H1 (cell line): Measurements from ENCODE around the gene LANCL1. TPM values are rescaled to one million over a fixed set of nuclear protein-coding genes. Genes with fewer than 3 reads are reported as not detected.

ENCODE experiments used
- CTCF ChIA-PET: fragments of 300-600 bp; sonication (Branson Sonifier 250); formaldehyde crosslinking; loops from one replicate; lab custom pipeline; 2021; ENCODE audit not compliant: partially characterized antibody; lab: Charles Lee
- POLR2A ChIA-PET: fragments of 300-600 bp; sonication (Branson Sonifier 250); formaldehyde crosslinking; loops from one replicate; lab custom pipeline; 2021; ENCODE audit warnings: inconsistent platforms; ENCODE audit not compliant: partially characterized antibody; lab: Charles Lee
- DNase-seq, 2 experiments: peaks; one replicate each; pipeline versions ENCODE4 v3.0.0 to v3.0.0-alpha.2; 2010 to 2022; ENCODE audit warnings: low spot score in 2 of 2, low read depth in 1 of 2, mixed read lengths in 1 of 2
- FAIRE-seq: peaks from 2 replicates; lab custom pipeline; 2011; peaks lifted over from hg19 to GRCh38; lab: Jason Lieb, UNC
- H2AFZ ChIP-seq: 2 replicates; pipeline ENCODE4 v1.8.1; 2012; ENCODE audit warnings: low read length, inconsistent platforms
- H2AK5ac ChIP-seq: 2 replicates; pipeline ENCODE4 v1.6.1; 2013; ENCODE audit warnings: low read depth, low read length
- H2BK120ac ChIP-seq: replicated peaks from 2 replicates; pipeline ENCODE3; 2013; ENCODE audit warnings: low read depth, low read length, inconsistent platforms
- H2BK12ac ChIP-seq: 2 replicates; pipeline ENCODE4 v1.6.1; 2013; ENCODE audit warnings: low read depth, low read length
- H2BK15ac ChIP-seq: 2 replicates; pipeline ENCODE4 v1.6.1; 2013; ENCODE audit warnings: low read length
- H2BK20ac ChIP-seq: 2 replicates; pipeline ENCODE4 v1.6.1; 2013; ENCODE audit warnings: low read length
- H2BK5ac ChIP-seq: 2 replicates; pipeline ENCODE4 v1.6.1; 2013; ENCODE audit warnings: low read depth, low read length
- H3K14ac ChIP-seq: 2 replicates; pipeline ENCODE4 v1.6.1; 2013; ENCODE audit warnings: inconsistent platforms; ENCODE audit not compliant: insufficient read length
- H3K18ac ChIP-seq: 2 replicates; pipeline ENCODE4 v1.6.1; 2013; ENCODE audit warnings: low read length; ENCODE audit errors: extremely low read depth
- H3K23ac ChIP-seq: 2 replicates; pipeline ENCODE4 v1.6.1; 2013; ENCODE audit warnings: inconsistent platforms; ENCODE audit not compliant: insufficient read length
- H3K23me2 ChIP-seq: 2 replicates; pipeline ENCODE4 v1.6.1; 2013; ENCODE audit warnings: low read depth, low read length
- H3K27ac ChIP-seq: 2 replicates; pipeline ENCODE4 v1.6.1; 2011; ENCODE audit warnings: low read depth, low read length, inconsistent platforms
- H3K27me3 ChIP-seq, 4 experiments: replicated peaks in 1 of 4; 1 replicate in 1 of 4; 2 replicates in 3 of 4; pipeline versions ENCODE4 v1.6.1 to v1.8.1; 2011 to 2013; ENCODE audit warnings: low read length in 3 of 4, mild to moderate bottlenecking in 3 of 4, inconsistent platforms in 2 of 4, mixed read lengths in 2 of 4, moderate library complexity in 1 of 4; ENCODE audit not compliant: control insufficient read depth in 3 of 4, insufficient read depth in 3 of 4; ENCODE audit errors: extremely low read depth in 1 of 4
- H3K36me3 ChIP-seq, 4 experiments: 2 replicates each; pipeline versions ENCODE4 v1.6.1 to v1.8.1; 2011 to 2013; ENCODE audit warnings: mild to moderate bottlenecking in 4 of 4, low read length in 3 of 4, moderate library complexity in 2 of 4, control low read depth in 1 of 4, inconsistent platforms in 1 of 4; ENCODE audit not compliant: insufficient read depth in 4 of 4, control insufficient read depth in 2 of 4
- H3K4ac ChIP-seq: replicated peaks from 2 replicates; pipeline ENCODE3; 2013; ENCODE audit warnings: low read length, low read depth, mixed read lengths, inconsistent platforms; ENCODE audit not compliant: insufficient read length
- H3K4me1 ChIP-seq, 4 experiments: replicated peaks in 1 of 4; 1 replicate in 1 of 4; 2 replicates in 3 of 4; pipeline versions ENCODE4 v1.6.1 to v1.8.1; 2011 to 2013; ENCODE audit warnings: low read length in 3 of 4, inconsistent platforms in 2 of 4, mixed read lengths in 1 of 4; ENCODE audit not compliant: insufficient read depth in 4 of 4, control insufficient read depth in 3 of 4
- H3K4me2 ChIP-seq, 2 experiments: 2 replicates each; pipeline versions ENCODE4 v1.6.1 to v1.8.1; 2011 to 2013; ENCODE audit warnings: low read depth in 2 of 2, low read length in 2 of 2, control low read depth in 1 of 2, inconsistent platforms in 1 of 2, mild to moderate bottlenecking in 1 of 2; ENCODE audit not compliant: insufficient read depth in 1 of 2
- H3K4me3 ChIP-seq, 4 experiments: fragments of 200-600, 300-600 bp in 1 of 4; sonication (generic), shearing (Covaris generic), sonication (Bioruptor Twin) in 1 of 4; 2 replicates each; pipeline versions ENCODE4 v1.5.1 to v1.8.1; 2011 to 2016; ENCODE audit warnings: low read length in 4 of 4, low read depth in 3 of 4, control low read depth in 2 of 4, inconsistent platforms in 2 of 4, mild to moderate bottlenecking in 2 of 4, mixed read lengths in 1 of 4, moderate library complexity in 1 of 4; ENCODE audit not compliant: insufficient read depth in 2 of 4; ENCODE audit errors: extremely low read depth in 1 of 4
- H3K56ac ChIP-seq: replicated peaks from 2 replicates; pipeline ENCODE3; 2013; ENCODE audit warnings: low read depth, mild to moderate bottlenecking, mixed read lengths, low read length, inconsistent platforms; ENCODE audit not compliant: insufficient read length
- H3K79me1 ChIP-seq: 2 replicates; pipeline ENCODE4 v1.6.1; 2013; ENCODE audit warnings: low read depth, low read length, control low read depth
- H3K79me2 ChIP-seq, 2 experiments: 2 replicates each; pipeline versions ENCODE4 v1.6.1 to v1.8.1; 2012 to 2013; ENCODE audit warnings: low read length in 2 of 2, mild to moderate bottlenecking in 2 of 2, inconsistent platforms in 1 of 2; ENCODE audit not compliant: insufficient read depth in 2 of 2, control insufficient read depth in 1 of 2
- H3K9ac ChIP-seq, 4 experiments: replicated peaks in 1 of 4; 1 replicate in 1 of 4; 2 replicates in 3 of 4; pipeline versions ENCODE4 v1.6.1 to v1.8.1; 2011 to 2013; ENCODE audit warnings: low read depth in 3 of 4, low read length in 3 of 4, control low read depth in 2 of 4, mild to moderate bottlenecking in 2 of 4, moderate library complexity in 2 of 4, inconsistent platforms in 1 of 4; ENCODE audit errors: extremely low read depth in 1 of 4
- H3K9me3 ChIP-seq, 2 experiments: 2 replicates each; pipeline versions ENCODE4 v1.6.1 to v1.8.1; 2012 to 2013; ENCODE audit warnings: mild to moderate bottlenecking in 2 of 2, moderate library complexity in 2 of 2, control low read depth in 1 of 2, inconsistent platforms in 1 of 2, low read depth in 1 of 2, low read length in 1 of 2, mixed read lengths in 1 of 2; ENCODE audit not compliant: insufficient read depth in 2 of 2
- H4K20me1 ChIP-seq, 2 experiments: replicated peaks in 1 of 2; 2 replicates each; pipeline versions ENCODE3 to v1.8.1; 2011 to 2013; ENCODE audit warnings: inconsistent platforms in 2 of 2, low read length in 2 of 2, mild to moderate bottlenecking in 1 of 2; ENCODE audit not compliant: insufficient read depth in 2 of 2, control insufficient read depth in 1 of 2
- H4K5ac ChIP-seq: 2 replicates; pipeline ENCODE4 v1.6.1; 2013; ENCODE audit warnings: low read length, low read depth, mixed read lengths, inconsistent platforms; ENCODE audit not compliant: insufficient read length
- H4K8ac ChIP-seq: 2 replicates; pipeline ENCODE4 v1.8.0; 2013; ENCODE audit warnings: mild to moderate bottlenecking, moderate library complexity, low read length, inconsistent platforms; ENCODE audit not compliant: insufficient read depth; ENCODE audit errors: extremely low read depth
- H4K91ac ChIP-seq: replicated peaks from 2 replicates; pipeline ENCODE3; 2013; ENCODE audit warnings: low read length, mixed read lengths, inconsistent platforms; ENCODE audit not compliant: insufficient read length
- ASH2L ChIP-seq: fragments of 200-600, 300-600 bp; sonication (generic); IDR thresholded peaks from one replicate; pipeline ENCODE4 v1.7.1; 2017; ENCODE audit warnings: low read length
- CTBP2 ChIP-seq: IDR thresholded peaks from 2 replicates; pipeline ENCODE4 v1.7.0; 2011; ENCODE audit warnings: borderline replicate concordance, mild to moderate bottlenecking, moderate library complexity, mixed read lengths, low read length; ENCODE audit not compliant: insufficient read depth, insufficient read length
- PHF8 ChIP-seq: fragments of 200-600 bp; sonication (generic); conservative IDR thresholded peaks from 2 replicates; pipeline ENCODE4 v1.7.1; 2012; ENCODE audit warnings: low read depth, mild to moderate bottlenecking, inconsistent platforms, low read length, moderate library complexity
- POLR2A ChIP-seq, 2 experiments: IDR thresholded peaks; 1 replicate in 1 of 2; 2 replicates in 1 of 2; pipeline ENCODE4 v1.6.1; 2011; ENCODE audit warnings: low read depth in 2 of 2, low read length in 2 of 2, mild to moderate bottlenecking in 2 of 2; ENCODE audit errors: control extremely low read depth in 1 of 2
- RAD21 ChIP-seq, 2 experiments: IDR thresholded peaks in 1 of 2; conservative IDR thresholded peaks in 1 of 2; 2 replicates each; pipeline ENCODE4 v1.6.1; 2011; ENCODE audit warnings: low read depth in 2 of 2, low read length in 2 of 2, improper control_type of control experiment in 1 of 2, inconsistent platforms in 1 of 2, mild to moderate bottlenecking in 1 of 2, moderate library complexity in 1 of 2
- TCF12 ChIP-seq: IDR thresholded peaks from 2 replicates; pipeline ENCODE4 v1.6.1; 2011; ENCODE audit warnings: low read depth, mild to moderate bottlenecking, low read length
- YY1 ChIP-seq: IDR thresholded peaks from 2 replicates; pipeline ENCODE4 v1.6.1; 2011; ENCODE audit warnings: low read depth, mild to moderate bottlenecking, low read length
- WGBS, 2 experiments: shearing (Covaris generic) in 1 of 2; methylation state at CpG; one replicate each; pipeline versions ENCODE4 v1.1.6 to v1.1.7; 2013 to 2015; ENCODE audit warnings: low lambda C conversion rate in 2 of 2, mixed read lengths in 2 of 2, inconsistent platforms in 1 of 2, low coverage in 1 of 2, missing lambda C conversion rate in 1 of 2; ENCODE audit not compliant: insufficient replicate concordance in 2 of 2, insufficient coverage in 1 of 2, insufficient read length in 1 of 2; ENCODE audit errors: extremely low coverage in 1 of 2, missing lambda C conversion rate in 1 of 2; 5-methylcytosine and 5-hydroxymethylcytosine counted together
- polyA plus RNA-seq, 7 experiments: library from polyadenylated mRNA; depleted of rRNA in 3 of 7; stranded (reverse) in 5 of 7; unstranded in 2 of 7; fragments of >200 nt in 5 of 7; fragments of 200-250 nt in 2 of 7; gene quantifications; 1 replicate in 5 of 7; 2 replicates in 1 of 7; 4 replicates in 1 of 7; pipeline versions ENCODE4 v1.2.1 to v1.2.3, GENCODE V29; 2011 to 2013; ENCODE audit warnings: missing spikeins in 2 of 7, mixed read lengths in 2 of 7
- total RNA-seq: library from RNA; stranded (reverse); fragmentation: NEBNext Ultra II Directional; extraction: Animal tissue kit (Norgen Biotek cat#: 25700); gene quantifications from 2 replicates; pipeline ENCODE4 v1.2.1, GENCODE V29; 2021

The LANCL1 gene
- total and polyA plus RNA-seq, 2 of the 8 experiments (the other 6 are each of a cell fraction or from before 2014, with no cell fraction given), result 26.2 to 48.7 TPM

DNA sequence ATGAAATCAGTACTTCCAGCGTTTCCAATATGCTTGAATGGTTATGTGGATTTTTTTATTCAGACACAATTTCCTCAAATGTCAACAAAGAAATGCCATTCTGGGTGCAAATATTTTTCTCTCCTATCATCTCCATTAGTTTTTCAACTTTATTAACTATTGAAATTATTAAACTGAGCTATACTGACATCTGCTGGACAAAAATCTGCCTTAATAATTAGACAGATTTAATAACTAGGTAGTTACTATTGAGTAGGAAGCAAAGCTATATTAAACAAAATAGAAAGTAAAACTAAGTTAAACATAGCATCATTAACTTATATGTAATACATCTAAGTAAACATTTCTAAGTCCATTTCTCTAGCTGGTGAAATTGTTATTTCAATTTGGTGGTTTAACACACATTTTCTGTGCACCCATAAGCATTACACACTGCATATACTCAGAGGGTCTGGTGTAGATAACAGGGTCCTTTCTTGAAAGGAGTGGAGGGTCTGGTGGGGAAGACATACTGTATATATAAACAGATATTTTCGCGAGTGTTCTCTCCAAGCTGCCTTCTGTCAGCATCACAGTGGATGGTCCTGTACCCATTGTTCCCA, 77.0 kb downstream of the LANCL1 start:
- ChIA-PET POLR2A (no interaction called here), CTCF (interaction anchor here (0.8 to 2.2 kb wide), 11 partner anchors 11 to 650 kb away, joined by 3 to 14 read pairs (median 4); no protein-coding TSS in a partner anchor)
- no peak overlapping the region for H3K4ac ChIP-seq
- H4K8ac ChIP-seq, result no peak overlapping the region
- no peaks in the 10 kb centered on the region for H3K79me2 ChIP-seq
- no peak overlapping the region for H3K14ac ChIP-seq
- WGBS, 2 experiments, result 88% methylated on average over 3 of the region's 3 CpGs; no CpG with 5 or more reads in 1 of the 2 experiments
- DNase-seq, result no peak
- H3K4me3 ChIP-seq, result no peak overlapping the region
- H2BK120ac ChIP-seq, result no peak overlapping the region
- FAIRE-seq, result no peak
- H3K4me2 ChIP-seq, result no peak overlapping the region
- no peak overlapping the region for H3K18ac ChIP-seq
- no peak overlapping the region for H4K91ac ChIP-seq
- H2AK5ac ChIP-seq, result no peak overlapping the region
- no peaks in the 10 kb centered on the region for H3K27me3 ChIP-seq
- H3K56ac ChIP-seq, result no peak overlapping the region
- no peak overlapping the region for H4K5ac ChIP-seq
- no peaks in the 10 kb centered on the region for H3K4me1 ChIP-seq
- no peak overlapping the region for H2BK5ac ChIP-seq
- no peak overlapping the region for H2BK12ac ChIP-seq
- H3K23me2 ChIP-seq, result no peaks in the 10 kb centered on the region
- H2AFZ ChIP-seq, result no peak overlapping the region
- H3K23ac ChIP-seq, result no peak overlapping the region
- H3K79me1 ChIP-seq, result no peaks in the 10 kb centered on the region
- no peak overlapping the region for H2BK20ac ChIP-seq
- H3K9ac ChIP-seq, result no peak overlapping the region
- no peaks in the 10 kb centered on the region for H3K9me3 ChIP-seq
- H4K20me1 ChIP-seq, result no peaks in the 10 kb centered on the region
- no peak overlapping the region for H3K27ac ChIP-seq
- no peak overlapping the region for H2BK15ac ChIP-seq
- TF ChIP-seq ASH2L (no peak), RAD21 (IDR thresholded peaks at IDR 0.05 in 1 of 2, conservative IDR thresholded peaks at IDR 0.05 in 1 of 2; ENCODE audit: low read depth in 2 of 2, low read length in 2 of 2) (peak in 1 of 2 experiments; percentile 13; a peak in 2 of 4 replicates), PHF8 (no peak), TCF12 (no peak), YY1 (no peak), CTBP2 (no peak), POLR2A (IDR thresholded peaks at IDR 0.05; ENCODE audit: control extremely low read depth in 1 of 2, low read depth in 2 of 2, low read length in 2 of 2) (no peak)
- H3K36me3 ChIP-seq, result no peaks in the 10 kb centered on the region
